GM12891 (cell line): ENCODE data around the gene SAG.

Experiments used
- DNase-seq: peaks from one replicate; pipeline ENCODE4 v3.0.0; 2011; ENCODE audit warnings: low spot score; ENCODE audit not compliant: insufficient read length
- FAIRE-seq: peaks from 2 replicates; lab custom pipeline; 2011; peaks lifted over from hg19 to GRCh38; lab: Jason Lieb, UNC
- PAX5 ChIP-seq: IDR thresholded peaks from 2 replicates; pipeline ENCODE4 v1.6.1; 2011; ENCODE audit warnings: low read length, moderate library complexity, mild to moderate bottlenecking; ENCODE audit not compliant: insufficient read depth, severe bottlenecking
- POLR2A ChIP-seq: IDR thresholded peaks from 2 replicates; pipeline ENCODE4 v1.6.1; 2011; ENCODE audit warnings: low read depth, low read length, control low read depth
- POLR2AphosphoS5 ChIP-seq: IDR thresholded peaks from 2 replicates; pipeline ENCODE4 v1.6.1; 2011; ENCODE audit warnings: low read depth, low read length, control low read depth
- POU2F2 ChIP-seq: IDR thresholded peaks from 2 replicates; pipeline ENCODE4 v1.6.1; 2011; ENCODE audit warnings: low read depth, mild to moderate bottlenecking, control low read depth, low read length, moderate library complexity
- SPI1 ChIP-seq: IDR thresholded peaks from 2 replicates; pipeline ENCODE4 v1.6.1; 2011; ENCODE audit warnings: low read depth, low read length, control low read depth
- TAF1 ChIP-seq: IDR thresholded peaks from 2 replicates; pipeline ENCODE4 v1.6.1; 2011; ENCODE audit warnings: low read depth, low read length, control low read depth

SAG gene

GRCh38 chr2:233386382-233387041 is 78.9 kb downstream of the SAG start:
- DNase-seq: no peak
- peak; percentile 75 for FAIRE-seq
- TF ChIP-seq TAF1 (no peak), POLR2AphosphoS5 (no peak), SPI1 (no peak), POU2F2 (no peak), PAX5 (no peak), POLR2A (no peak)

DNA sequence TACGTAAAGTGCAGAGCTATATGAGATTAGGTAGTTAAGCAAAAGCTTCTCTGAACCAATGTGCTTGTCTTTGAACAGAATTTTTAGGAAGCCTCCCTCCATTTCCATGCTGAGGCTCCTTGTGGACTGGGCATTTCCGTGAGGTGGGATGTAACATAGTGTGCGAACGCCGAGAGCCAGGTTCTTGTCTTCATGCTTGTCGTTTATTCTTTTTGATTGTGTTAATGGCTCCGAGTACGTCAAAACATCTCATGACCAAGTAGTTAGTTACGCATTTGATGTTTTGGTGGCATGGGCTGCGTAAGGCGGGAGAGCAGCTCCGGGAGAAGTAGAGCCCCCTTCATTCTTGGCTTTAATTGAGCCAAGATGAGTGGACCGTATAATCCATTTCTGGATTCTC is 79.6 kb downstream of the SAG start:
- TF ChIP-seq POU2F2 (no peak), PAX5 (no peak), POLR2AphosphoS5 (no peak), TAF1 (no peak), POLR2A (no peak), SPI1 (no peak)
- FAIRE-seq: peak; percentile 20
- DNase-seq: no peak

DNA sequence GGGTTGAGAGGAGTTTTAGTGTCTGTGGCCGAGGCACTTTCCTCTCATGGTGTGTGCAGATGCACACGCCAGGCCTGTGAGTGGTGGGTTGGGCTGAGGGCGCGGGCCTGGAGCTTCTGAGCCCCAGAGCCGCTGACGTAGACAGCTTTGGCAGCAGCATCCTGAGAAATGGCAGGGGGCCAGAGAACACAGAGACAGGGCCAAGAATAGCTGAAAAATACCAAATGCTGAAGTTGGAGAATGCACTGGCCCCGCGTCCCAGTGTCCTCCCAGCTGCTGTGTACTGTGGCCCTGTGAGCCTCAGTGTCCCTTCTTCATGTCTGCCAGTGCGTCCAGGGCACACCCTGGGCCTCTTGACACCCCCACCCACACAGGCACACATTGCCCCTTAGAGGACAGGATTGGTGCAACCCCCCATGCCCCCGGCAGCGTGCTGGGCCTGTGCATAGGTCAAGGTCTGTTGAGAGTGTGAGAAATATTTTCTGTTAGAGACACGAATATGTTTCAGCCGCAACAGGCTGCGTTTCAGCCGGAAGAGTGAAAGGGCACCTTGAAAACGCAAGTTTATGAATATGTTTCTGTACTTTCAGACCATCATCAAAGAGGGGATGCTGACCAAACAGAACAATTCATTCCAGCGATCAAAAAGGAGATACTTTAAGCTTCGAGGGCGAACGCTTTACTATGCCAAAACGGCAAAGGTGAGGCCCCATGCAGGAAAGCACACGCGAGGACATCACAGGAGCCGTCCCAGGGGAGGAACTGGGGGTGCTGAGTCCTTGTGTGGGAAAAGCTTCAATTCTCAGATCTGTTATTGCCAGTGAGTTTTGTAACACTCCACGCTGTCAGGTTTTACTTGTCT is 80.3 kb downstream of the SAG start:
- DNase-seq: no peak
- peak; percentile 35 for FAIRE-seq
- TF ChIP-seq POU2F2: no peak
- no peak for TF ChIP-seq PAX5
- TF ChIP-seq POLR2A: no peak
- TF ChIP-seq POLR2AphosphoS5: no peak
- TF ChIP-seq TAF1: no peak

DNA sequence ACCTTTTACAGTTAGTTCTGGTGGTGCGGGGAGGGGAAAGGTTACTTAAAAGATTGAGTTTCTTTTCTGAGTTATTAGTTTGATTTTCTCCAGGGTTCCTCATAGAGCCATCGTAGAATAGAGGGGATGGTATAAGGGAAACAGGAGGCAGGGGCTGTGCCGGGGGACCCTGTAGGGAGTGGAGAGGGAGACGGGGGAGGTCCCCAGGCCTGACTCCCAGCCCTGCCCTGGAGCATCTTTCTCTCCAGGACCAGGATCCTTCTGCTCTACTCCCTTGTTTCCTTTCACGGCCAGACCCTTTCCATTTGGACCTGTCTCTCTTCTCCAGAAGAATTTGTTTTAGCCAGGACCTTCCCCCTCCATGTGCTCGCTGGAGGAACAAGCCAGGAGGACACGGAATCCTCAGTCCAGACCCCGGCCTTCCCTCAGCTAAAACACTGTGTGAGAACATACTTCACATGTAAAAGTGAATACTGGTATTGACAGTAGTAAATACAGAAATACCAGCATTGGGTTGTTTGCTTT is 82.0 kb downstream of the SAG start:
- no peak for TF ChIP-seq POLR2A
- TF ChIP-seq POU2F2: no peak
- TF ChIP-seq TAF1: no peak
- TF ChIP-seq POLR2AphosphoS5: no peak
- no peak for TF ChIP-seq PAX5
- TF ChIP-seq SPI1: no peak
- DNase-seq (no peak), FAIRE-seq (no peak)

- DNase-seq: no peak
- no peak for FAIRE-seq
- TF ChIP-seq PAX5: no peak
- no peak for TF ChIP-seq POLR2A
- no peak for TF ChIP-seq TAF1
- TF ChIP-seq POU2F2: no peak
- no peak for TF ChIP-seq POLR2AphosphoS5
- TF ChIP-seq SPI1: no peak
These were observed 88.1 kb downstream of the SAG start for GRCh38 chr2:233395687-233396086.
